GM21786 (cell line): Measurements from ENCODE around the gene FBXL4.
A peak's percentile ranks its signal among the peaks of the same experiment; 100 is the strongest.

Experiments used
- ATAC-seq: cut with Tn5 transposase; IDR thresholded peaks from one replicate; pipeline ENCODE4 v1.9.1; 2021; ENCODE audit not compliant: unreplicated experiment

Gene FBXL4

DNA sequence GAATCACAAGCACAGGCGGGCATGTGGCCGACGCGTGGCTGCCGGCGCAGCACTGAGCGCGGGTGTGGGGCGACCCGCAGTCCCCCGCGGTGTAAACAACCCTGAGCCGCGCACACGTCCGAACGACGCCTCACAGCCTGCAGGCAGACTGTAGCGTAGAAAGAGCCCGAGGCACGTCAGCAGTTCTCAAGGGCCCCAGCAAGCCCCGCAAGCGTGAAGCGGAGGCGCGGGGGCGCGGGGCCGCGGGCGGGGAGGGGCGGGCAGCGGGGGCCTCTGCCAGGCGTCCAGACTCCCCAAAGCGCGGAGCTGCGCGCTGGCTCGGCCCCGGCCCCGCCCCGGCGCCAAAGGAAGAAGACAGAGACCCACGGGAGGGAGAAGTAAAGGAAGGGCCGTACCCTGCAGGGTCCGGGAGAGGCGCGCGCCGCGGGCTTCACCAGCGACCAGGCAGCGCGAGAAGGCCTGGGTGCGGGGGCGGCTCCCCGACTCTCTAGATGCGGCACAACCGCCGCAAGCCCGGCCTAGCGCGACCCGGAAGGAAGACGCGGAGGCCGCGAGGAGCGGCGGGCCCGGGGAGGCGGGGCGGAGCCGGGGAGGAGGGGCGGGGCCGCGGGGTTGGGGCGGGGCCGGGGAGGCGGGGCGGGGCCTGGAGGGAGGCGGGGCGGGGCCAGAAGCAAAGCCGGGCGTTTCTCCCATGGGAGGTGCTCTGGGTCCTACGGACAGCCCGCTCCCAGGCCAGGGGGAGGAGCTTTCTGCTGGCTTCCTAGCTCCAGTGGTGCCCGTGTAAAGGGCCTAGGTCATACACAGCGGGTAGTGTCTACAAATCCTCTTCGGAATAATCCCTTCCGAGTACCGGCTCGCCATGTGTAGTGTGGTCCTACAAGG is at the start of gene FBXL4:
Gene FBXL4, minus strand, starts transcription at position 536 of the 882 bp plus-strand sequence. CDS start 20,958 bp downstream, outside the sequence.
- ATAC-seq, result peak; percentile 70

GRCh38 chr6:98995116-98995515 is 47.4 kb upstream of the FBXL4 start:
- ATAC-seq, result no peak

- no peak for ATAC-seq
These were observed 44.8 kb upstream of the FBXL4 start for GRCh38 chr6:98992535-98992934.

DNA sequence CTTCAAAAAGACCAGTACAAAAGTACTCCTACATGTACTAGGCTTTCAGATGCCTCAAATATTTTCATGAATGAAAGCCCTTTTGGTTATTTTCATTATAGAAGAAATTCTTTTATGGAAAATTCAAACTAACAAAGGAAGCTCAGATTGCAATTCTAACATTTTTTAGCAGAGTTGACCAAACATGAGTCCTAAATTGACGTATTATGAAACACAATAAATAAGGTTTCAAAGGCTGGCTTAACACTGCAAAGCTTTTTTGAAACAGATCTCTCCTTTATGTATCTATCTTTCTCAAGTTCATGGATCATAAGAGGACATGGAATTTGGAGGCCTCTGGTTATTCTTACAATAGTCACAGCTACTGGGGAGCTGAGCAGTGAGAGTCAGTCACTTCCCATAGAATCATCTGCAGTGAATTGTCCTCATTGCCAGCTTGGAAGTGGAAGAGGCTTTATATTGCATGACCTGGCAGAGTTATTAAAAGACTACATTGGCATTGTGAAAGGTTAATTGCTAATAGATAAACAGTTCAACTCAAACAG is 38.4 kb upstream of the FBXL4 start:
- ATAC-seq, result no peak

- no peak for ATAC-seq
These were observed 37.6 kb upstream of the FBXL4 start for GRCh38 chr6:98985391-98985790.

GRCh38 chr6:98984121-98984520 is 36.4 kb upstream of the FBXL4 start:
- ATAC-seq, result no peak

DNA sequence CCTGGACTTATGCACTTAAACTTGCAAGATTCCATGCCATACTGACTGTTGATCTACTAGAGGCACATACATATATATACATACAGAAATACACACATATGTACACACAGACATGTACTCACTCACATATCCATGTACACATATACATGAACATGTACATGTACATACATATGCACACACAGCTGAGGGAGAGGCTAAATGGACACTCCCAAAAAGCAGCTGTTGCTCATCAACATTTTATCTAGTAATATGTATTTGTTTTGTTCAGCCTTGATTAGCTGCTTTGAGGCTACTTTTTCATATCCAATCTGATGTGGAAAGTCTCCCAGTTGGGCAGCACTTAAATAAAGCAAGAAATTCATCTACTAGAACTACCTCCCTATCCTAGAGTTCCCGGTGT is 33.7 kb upstream of the FBXL4 start:
- no peak for ATAC-seq

DNA sequence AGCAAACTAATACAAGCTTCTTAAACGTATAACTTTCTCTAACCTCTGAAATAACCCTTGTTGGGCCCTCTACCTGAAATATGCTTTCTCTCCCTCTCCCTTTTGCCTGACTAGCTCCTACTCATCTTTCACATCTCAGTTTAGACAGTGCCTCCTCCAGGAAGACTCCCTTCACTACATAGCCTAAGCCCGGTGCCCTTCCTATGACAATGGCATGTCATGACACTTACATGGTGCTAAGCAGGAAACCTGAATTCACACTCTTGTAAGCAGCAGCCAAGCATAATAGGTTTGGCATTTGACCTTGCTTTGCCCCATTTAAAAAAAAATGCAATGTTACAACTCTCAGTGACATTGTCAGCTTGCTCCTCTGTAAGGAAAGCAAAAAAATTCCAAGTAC is 33.1 kb upstream of the FBXL4 start:
- no peak for ATAC-seq

- ATAC-seq, result no peak
These were observed 30.0 kb upstream of the FBXL4 start for GRCh38 chr6:98977671-98978292.

GRCh38 chr6:98976674-98977385 is 29.1 kb upstream of the FBXL4 start:
- no peak for ATAC-seq

DNA sequence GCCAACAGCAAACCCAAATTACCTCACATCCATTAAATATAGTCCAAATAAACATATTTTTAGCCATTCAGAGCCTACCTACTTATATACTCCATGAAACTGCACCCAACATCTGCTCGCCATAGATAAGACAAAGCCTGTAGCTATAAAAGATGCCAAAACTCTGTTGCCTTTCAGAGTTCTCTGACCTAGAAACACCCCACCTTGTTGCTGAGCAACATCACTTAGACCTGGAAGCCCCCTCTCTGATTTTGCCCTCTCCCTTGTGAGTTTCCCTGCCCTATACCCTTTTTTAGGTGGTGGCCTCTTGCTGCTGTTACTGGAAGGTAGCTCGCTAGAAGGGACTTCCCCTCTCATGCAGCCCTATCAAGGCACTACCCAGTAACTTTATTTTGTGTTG is 27.7 kb upstream of the FBXL4 start:
- ATAC-seq, result no peak

GRCh38 chr6:98974309-98974708 is 26.6 kb upstream of the FBXL4 start:
- peak; percentile 35 for ATAC-seq

DNA sequence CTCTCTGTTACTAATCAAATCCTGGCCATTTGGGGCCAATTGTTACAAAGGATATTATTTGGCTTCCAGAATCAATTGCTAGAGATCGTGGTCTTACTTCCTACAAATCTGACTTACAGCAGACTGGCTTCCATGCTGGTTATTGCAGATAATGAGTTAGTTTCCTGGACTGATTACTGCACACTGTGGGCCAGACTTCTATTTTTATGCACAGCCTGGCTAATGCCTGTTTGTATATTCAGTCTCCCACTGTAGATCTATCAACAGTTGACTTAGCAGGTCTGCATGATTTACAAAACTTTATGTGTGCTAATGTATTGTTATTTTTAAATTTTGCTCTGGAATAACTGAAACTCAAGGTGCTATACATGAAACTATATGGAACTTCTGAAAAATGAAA is 25.8 kb upstream of the FBXL4 start:
- no peak for ATAC-seq

- ATAC-seq, result no peak
These were observed 23.6 kb upstream of the FBXL4 start for GRCh38 chr6:98971303-98971702.

DNA sequence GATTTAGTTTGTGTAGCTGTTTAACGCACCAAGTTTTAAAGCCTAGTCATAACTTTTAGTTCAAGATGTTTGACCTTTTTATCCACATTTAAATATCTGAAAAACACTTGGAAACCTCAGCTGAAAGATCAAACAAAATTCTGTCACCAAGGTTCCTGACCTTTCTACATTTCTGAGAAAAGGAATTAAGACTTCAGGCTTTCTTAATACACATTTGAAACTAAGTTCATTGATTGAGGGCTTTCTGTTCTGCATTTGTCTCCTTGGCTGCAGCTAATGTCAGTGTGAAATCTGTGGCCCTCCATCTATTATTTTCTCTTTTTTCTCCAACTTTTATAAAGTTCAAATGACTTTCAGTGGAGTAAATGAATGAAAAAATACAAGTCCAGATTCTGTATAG is 22.7 kb upstream of the FBXL4 start:
- no peak for ATAC-seq

DNA sequence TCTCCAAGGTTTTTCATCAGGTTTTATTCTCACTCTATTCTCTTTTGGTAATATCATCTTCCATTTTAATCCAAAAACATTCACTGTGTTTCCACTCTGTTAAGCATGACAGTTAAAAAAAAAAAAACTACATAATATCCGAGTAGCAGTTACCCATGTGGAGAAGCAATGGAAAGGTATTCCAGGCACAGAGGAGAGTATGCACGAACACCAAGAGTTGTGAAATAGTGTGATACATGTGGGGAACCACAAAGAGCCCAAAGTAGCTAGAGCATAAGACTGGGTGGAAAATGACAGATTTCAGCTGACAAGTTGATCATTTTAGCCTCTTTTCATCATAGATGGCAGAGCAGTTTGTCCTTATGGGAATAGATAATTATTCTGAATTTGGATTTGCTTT is 19.9 kb upstream of the FBXL4 start:
- ATAC-seq, result no peak

GRCh38 chr6:98959631-98960030 is 11.9 kb upstream of the FBXL4 start:
- no peak for ATAC-seq

DNA sequence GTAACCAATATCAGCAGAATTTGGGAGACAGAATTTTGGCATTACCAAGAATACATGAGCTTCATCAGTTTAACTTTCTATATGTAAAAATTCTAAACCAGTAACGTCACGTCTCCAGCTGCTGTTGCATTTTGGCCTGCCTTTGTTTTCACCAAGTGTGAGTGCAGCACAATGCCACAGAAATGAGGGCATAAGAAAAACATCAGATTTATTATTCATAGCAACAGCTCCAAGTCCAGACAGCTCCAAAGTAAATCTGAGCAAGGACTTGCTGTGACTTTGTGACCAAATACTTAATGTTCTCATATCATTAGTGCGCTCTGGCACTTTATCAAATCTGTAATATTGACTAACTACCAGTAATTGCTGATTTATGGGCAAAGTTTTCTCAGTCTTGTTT is 11.0 kb upstream of the FBXL4 start:
- no peak for ATAC-seq

DNA sequence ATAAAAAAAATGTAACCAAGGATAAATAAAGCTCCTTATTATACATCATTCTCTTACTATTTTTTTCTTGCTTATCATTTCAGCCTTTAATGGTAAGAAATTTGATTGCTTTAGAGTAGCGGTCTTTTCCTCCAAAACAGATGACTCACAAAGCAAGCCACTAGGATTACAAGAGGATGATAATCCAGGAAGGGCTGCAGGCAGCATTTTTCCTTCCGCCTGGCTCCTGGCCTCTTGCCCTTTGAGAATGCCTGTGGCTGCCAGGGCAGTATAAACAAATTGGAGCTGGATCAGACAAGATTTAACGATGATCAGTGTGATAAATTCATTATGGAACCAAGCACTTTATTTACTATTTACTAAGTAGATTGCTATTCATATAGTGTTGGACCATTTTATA is 9.7 kb upstream of the FBXL4 start:
- ATAC-seq, result no peak

GRCh38 chr6:98949589-98949988 is 1.8 kb upstream of the FBXL4 start:
- no peak for ATAC-seq

- peak; percentile 27 for ATAC-seq
These were observed 801 bp downstream of the FBXL4 start for GRCh38 chr6:98946879-98947410.
